Measurements from ENCODE around the gene TAL2.
"Not testable (repeated sequence)": the region's sequence is repeated elsewhere in the genome, so short reads cannot be mapped to it uniquely, and the experiment has no call there.

TAL2 gene

DNA sequence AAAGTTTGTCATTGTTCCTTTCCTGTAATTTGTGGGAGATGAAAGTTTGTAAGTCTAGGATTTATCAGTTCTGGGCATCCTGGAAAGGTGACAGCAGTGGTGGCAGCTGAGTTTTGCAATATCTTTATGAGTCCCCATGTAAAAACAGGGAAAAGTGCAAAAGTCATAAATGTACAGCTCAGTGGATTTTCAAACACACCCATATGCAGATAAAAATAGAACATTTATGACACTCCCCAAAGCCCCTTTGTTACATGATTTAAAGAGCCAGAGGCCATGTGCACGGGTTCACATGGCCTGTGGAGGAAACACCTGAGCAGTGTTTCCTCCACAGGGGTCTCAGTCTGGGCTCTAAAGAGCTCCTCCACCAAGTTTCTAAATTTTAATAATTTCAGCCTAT, 38.4 kb downstream of the TAL2 start:
- no peak overlapping the region for H2BK120ac ChIP-seq (ENCODE audit: insufficient read depth, low read length, poor library complexity)
- no peak overlapping the region for H2BK12ac ChIP-seq (ENCODE audit: low read length)
- no peak overlapping the region for H4K91ac ChIP-seq (ENCODE audit: low read depth, low read length)
- no peaks in the 10 kb centered on the region for H3K9me3 ChIP-seq (ENCODE audit: insufficient read depth, low read depth, low read length)
- no peak overlapping the region for H3K4me2 ChIP-seq (ENCODE audit: low read length)
- no peaks in the 10 kb centered on the region for H3K4me1 ChIP-seq (ENCODE audit: control insufficient read depth in 1 of 2, insufficient read depth in 2 of 2, low read length in 2 of 2)
- no peak for DNase-seq
- H3K27ac ChIP-seq (ENCODE audit: low read depth, low read length) = no peak overlapping the region
- no peak overlapping the region for H3K23ac ChIP-seq (ENCODE audit: low read length)
- no peak overlapping the region for H3K14ac ChIP-seq (ENCODE audit: low read length)
- no peak overlapping the region for H2BK5ac ChIP-seq (ENCODE audit: low read depth, low read length, poor library complexity)
- no peak overlapping the region for H2AK5ac ChIP-seq (ENCODE audit: low read length)
- no peaks in the 10 kb centered on the region for H3K79me2 ChIP-seq (ENCODE audit: control insufficient read depth, insufficient read depth, low read length, poor library complexity)
- H4K8ac ChIP-seq (ENCODE audit: low read depth, low read length) = no peak overlapping the region
- H3K9ac ChIP-seq (ENCODE audit: low read length) = no peak overlapping the region
- H3K4ac ChIP-seq (ENCODE audit: low read depth, low read length) = no peak overlapping the region
- no peaks in the 10 kb centered on the region for H3K27me3 ChIP-seq (ENCODE audit: insufficient read depth, low read length)
- H4K12ac ChIP-seq (ENCODE audit: low read depth, low read length) = no peak overlapping the region
- no peak overlapping the region for H3K18ac ChIP-seq (ENCODE audit: low read length)
- H3K36me3 ChIP-seq (ENCODE audit: control insufficient read depth in 1 of 2, insufficient read depth in 2 of 2, low read length in 2 of 2) = no peaks in the 10 kb centered on the region
- no peak overlapping the region for H2AFZ ChIP-seq (ENCODE audit: insufficient read depth, low read length, poor library complexity)
- no peaks in the 10 kb centered on the region for H3K79me1 ChIP-seq (ENCODE audit: low read length)
- H3K4me3 ChIP-seq (ENCODE audit: low read depth, low read length) = no peak overlapping the region
- no CpG with 5 or more reads among the region's 1 CpG for WGBS (ENCODE audit: extremely low coverage, insufficient coverage, insufficient read length)

DNA sequence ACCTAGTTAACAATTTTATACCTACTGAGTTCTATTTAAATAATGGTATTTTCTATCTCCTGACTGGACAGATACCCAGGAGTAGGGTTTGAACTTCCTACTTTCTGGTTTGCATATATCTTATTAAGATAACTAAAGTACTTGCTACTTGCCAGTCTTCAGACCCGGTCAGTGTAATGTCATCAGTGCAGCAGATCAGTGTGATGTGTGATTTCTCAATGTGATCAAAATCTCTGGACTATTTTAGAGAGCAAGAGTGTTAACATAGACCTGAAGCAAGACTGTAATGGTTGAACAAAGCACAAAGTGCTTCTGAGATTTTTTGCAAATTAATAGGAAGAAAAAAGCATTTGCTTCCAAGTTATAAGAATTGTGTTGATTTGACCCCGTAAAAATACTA, 38.9 kb downstream of the TAL2 start:
- Histone ChIP-seq H3K14ac (ENCODE audit: low read length) (no peak overlapping the region), H3K4ac (ENCODE audit: low read depth, low read length) (no peak overlapping the region), H3K9me3 (ENCODE audit: insufficient read depth, low read depth, low read length) (no peaks in the 10 kb centered on the region), H2BK120ac (ENCODE audit: insufficient read depth, low read length, poor library complexity) (no peak overlapping the region), H2AFZ (ENCODE audit: insufficient read depth, low read length, poor library complexity) (no peak overlapping the region), H3K36me3 (ENCODE audit: control insufficient read depth in 1 of 2, insufficient read depth in 2 of 2, low read length in 2 of 2) (peaks cover 0 to under 1% of the 10 kb centered on the region in 2 experiments), H2AK5ac (ENCODE audit: low read length) (no peak overlapping the region), H2BK12ac (ENCODE audit: low read length) (no peak overlapping the region), H3K4me3 (ENCODE audit: low read depth, low read length) (no peak overlapping the region), H3K27me3 (ENCODE audit: insufficient read depth, low read length) (no peaks in the 10 kb centered on the region), H3K27ac (ENCODE audit: low read depth, low read length) (no peak overlapping the region), H3K4me1 (ENCODE audit: control insufficient read depth in 1 of 2, insufficient read depth in 2 of 2, low read length in 2 of 2) (no peaks in the 10 kb centered on the region), H4K12ac (ENCODE audit: low read depth, low read length) (no peak overlapping the region), H3K4me2 (ENCODE audit: low read length) (no peak overlapping the region), H3K23ac (ENCODE audit: low read length) (no peak overlapping the region), H4K91ac (ENCODE audit: low read depth, low read length) (no peak overlapping the region), H2BK5ac (ENCODE audit: low read depth, low read length, poor library complexity) (no peak overlapping the region), H4K8ac (ENCODE audit: low read depth, low read length) (no peak overlapping the region), H3K9ac (ENCODE audit: low read length) (no peak overlapping the region), H3K79me1 (ENCODE audit: low read length) (no peaks in the 10 kb centered on the region), H3K79me2 (ENCODE audit: control insufficient read depth, insufficient read depth, low read length, poor library complexity) (no peaks in the 10 kb centered on the region), H3K18ac (ENCODE audit: low read length) (no peak overlapping the region)
- no peak for DNase-seq
- WGBS (ENCODE audit: extremely low coverage, insufficient coverage, insufficient read length) = no CpG with 5 or more reads among the region's 2 CpGs

DNA sequence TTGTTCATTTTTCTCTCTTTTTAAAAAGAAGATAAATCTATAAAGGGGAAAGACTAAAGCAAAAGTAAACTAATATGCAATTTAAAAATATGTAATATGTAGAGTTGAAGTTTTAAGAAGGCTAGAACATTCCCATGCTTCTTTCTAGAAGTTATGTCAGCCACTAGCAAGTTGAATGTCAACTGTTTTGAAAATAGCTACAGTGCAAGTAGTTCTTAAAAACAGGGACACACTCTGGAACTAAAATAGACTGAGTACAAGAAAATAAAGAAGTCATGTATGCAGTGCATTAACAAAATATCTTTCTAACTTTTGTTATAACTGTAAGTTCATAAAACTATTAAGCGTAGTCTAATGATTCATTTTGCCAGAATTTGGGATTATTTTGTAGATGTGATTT, 40.0 kb downstream of the TAL2 start:
- Histone ChIP-seq H4K12ac (ENCODE audit: low read depth, low read length) (no peak overlapping the region), H3K23ac (ENCODE audit: low read length) (no peak overlapping the region), H2BK120ac (ENCODE audit: insufficient read depth, low read length, poor library complexity) (no peak overlapping the region), H2BK12ac (ENCODE audit: low read length) (no peak overlapping the region), H4K8ac (ENCODE audit: low read depth, low read length) (no peak overlapping the region), H3K36me3 (ENCODE audit: control insufficient read depth in 1 of 2, insufficient read depth in 2 of 2, low read length in 2 of 2) (peaks cover 0 to 2% of the 10 kb centered on the region in 2 experiments), H2AK5ac (ENCODE audit: low read length) (no peak overlapping the region), H3K4ac (ENCODE audit: low read depth, low read length) (no peak overlapping the region), H3K4me3 (ENCODE audit: low read depth, low read length) (no peak overlapping the region), H3K9ac (ENCODE audit: low read length) (no peak overlapping the region), H3K18ac (ENCODE audit: low read length) (no peak overlapping the region), H3K4me1 (ENCODE audit: control insufficient read depth in 1 of 2, insufficient read depth in 2 of 2, low read length in 2 of 2) (no peaks in the 10 kb centered on the region), H3K27me3 (ENCODE audit: insufficient read depth, low read length) (no peaks in the 10 kb centered on the region), H2BK5ac (ENCODE audit: low read depth, low read length, poor library complexity) (no peak overlapping the region), H3K27ac (ENCODE audit: low read depth, low read length) (no peak overlapping the region), H4K91ac (ENCODE audit: low read depth, low read length) (no peak overlapping the region), H3K79me2 (ENCODE audit: control insufficient read depth, insufficient read depth, low read length, poor library complexity) (no peaks in the 10 kb centered on the region), H2AFZ (ENCODE audit: insufficient read depth, low read length, poor library complexity) (no peak overlapping the region), H3K4me2 (ENCODE audit: low read length) (no peak overlapping the region), H3K14ac (ENCODE audit: low read length) (no peak overlapping the region), H3K79me1 (ENCODE audit: low read length) (no peaks in the 10 kb centered on the region), H3K9me3 (ENCODE audit: insufficient read depth, low read depth, low read length) (no peaks in the 10 kb centered on the region)
- no CpG with 5 or more reads among the region's 1 CpG for WGBS (ENCODE audit: extremely low coverage, insufficient coverage, insufficient read length)
- DNase-seq = no peak

DNA sequence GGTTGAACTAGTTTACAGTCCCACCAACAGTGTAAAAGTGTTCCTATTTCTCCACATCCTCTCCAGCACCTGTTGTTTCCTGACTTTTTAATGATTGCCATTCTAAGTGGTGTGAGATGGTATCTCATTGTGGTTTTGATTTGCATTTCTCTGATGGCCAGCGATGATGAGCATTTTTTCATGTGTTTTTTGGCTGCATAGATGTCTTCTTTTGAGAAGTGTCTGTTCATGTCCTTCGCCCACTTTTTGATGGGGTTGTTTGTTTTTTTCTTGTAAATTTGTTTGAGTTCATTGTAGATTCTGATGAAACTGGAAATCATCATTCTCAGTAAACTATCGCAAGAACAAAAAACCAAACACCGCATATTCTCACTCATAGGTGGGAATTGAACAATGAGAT, 41.4 kb downstream of the TAL2 start:
- H4K8ac ChIP-seq (ENCODE audit: low read depth, low read length); H2BK120ac ChIP-seq (ENCODE audit: insufficient read depth, low read length, poor library complexity); H4K12ac ChIP-seq (ENCODE audit: low read depth, low read length); H3K18ac ChIP-seq (ENCODE audit: low read length); H3K4ac ChIP-seq (ENCODE audit: low read depth, low read length); H3K79me1 ChIP-seq (ENCODE audit: low read length); H3K27me3 ChIP-seq (ENCODE audit: insufficient read depth, low read length); H3K9ac ChIP-seq (ENCODE audit: low read length); H3K9me3 ChIP-seq (ENCODE audit: insufficient read depth, low read depth, low read length); H2AK5ac ChIP-seq (ENCODE audit: low read length); H3K4me2 ChIP-seq (ENCODE audit: low read length); H4K91ac ChIP-seq (ENCODE audit: low read depth, low read length); H3K36me3 ChIP-seq (ENCODE audit: control insufficient read depth in 1 of 2, insufficient read depth in 2 of 2, low read length in 2 of 2); H2BK12ac ChIP-seq (ENCODE audit: low read length); H3K4me1 ChIP-seq (ENCODE audit: control insufficient read depth in 1 of 2, insufficient read depth in 2 of 2, low read length in 2 of 2); H2AFZ ChIP-seq (ENCODE audit: insufficient read depth, low read length, poor library complexity); H3K4me3 ChIP-seq (ENCODE audit: low read depth, low read length); DNase-seq; H3K23ac ChIP-seq (ENCODE audit: low read length); H3K27ac ChIP-seq (ENCODE audit: low read depth, low read length); H3K14ac ChIP-seq (ENCODE audit: low read length); H2BK5ac ChIP-seq (ENCODE audit: low read depth, low read length, poor library complexity); H3K79me2 ChIP-seq (ENCODE audit: control insufficient read depth, insufficient read depth, low read length, poor library complexity): not testable (repeated sequence)
- no CpG with 5 or more reads among the region's 4 CpGs for WGBS (ENCODE audit: extremely low coverage, insufficient coverage, insufficient read length)
